DOHH2 (cell line): ENCODE results near the gene DNAI4.
"Not testable (repeated sequence)": the region's sequence is repeated elsewhere in the genome, so short reads cannot be mapped to it uniquely, and the experiment has no call there.

Source experiments
- EZH2phosphoT487 ChIP-seq: fragments of 200-600 bp; sonication (generic); IDR thresholded peaks from 2 replicates; pipeline ENCODE4 v1.6.1; 2017; ENCODE audit warnings: borderline replicate concordance, mild to moderate bottlenecking, antibody characterized with exemption, low read length, moderate library complexity, mixed read lengths
- TF ChIP-seq, protein P1 (sequence below): fragments of 200-600 bp; sonication (generic); IDR thresholded peaks from one replicate; pipeline ENCODE4 v1.5.1; 2014; ENCODE audit warnings: antibody characterized with exemption, mild to moderate bottlenecking, low read depth, low read length; ENCODE audit not compliant: poor library complexity, severe bottlenecking

DNA sequence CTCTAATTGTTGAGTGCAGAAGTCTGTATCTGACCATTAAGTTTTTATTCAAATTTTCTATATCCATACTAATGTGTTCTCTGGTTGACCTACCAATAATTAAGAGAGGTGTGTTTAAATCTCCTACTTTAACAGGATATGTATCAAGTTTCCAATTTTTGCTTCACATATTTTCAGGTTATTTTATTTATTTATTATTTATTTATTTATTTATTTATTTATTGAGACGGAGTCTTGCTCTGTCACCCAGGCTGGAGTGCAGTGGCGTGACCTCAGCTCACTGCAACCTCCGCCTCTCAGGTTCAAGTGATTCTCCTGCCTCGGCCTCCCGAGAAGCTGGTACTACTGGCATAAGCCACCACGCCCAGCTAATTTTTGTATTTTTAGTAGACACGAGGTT, 52.6 kb downstream of the DNAI4 start:
- TF ChIP-seq, protein P1, sequence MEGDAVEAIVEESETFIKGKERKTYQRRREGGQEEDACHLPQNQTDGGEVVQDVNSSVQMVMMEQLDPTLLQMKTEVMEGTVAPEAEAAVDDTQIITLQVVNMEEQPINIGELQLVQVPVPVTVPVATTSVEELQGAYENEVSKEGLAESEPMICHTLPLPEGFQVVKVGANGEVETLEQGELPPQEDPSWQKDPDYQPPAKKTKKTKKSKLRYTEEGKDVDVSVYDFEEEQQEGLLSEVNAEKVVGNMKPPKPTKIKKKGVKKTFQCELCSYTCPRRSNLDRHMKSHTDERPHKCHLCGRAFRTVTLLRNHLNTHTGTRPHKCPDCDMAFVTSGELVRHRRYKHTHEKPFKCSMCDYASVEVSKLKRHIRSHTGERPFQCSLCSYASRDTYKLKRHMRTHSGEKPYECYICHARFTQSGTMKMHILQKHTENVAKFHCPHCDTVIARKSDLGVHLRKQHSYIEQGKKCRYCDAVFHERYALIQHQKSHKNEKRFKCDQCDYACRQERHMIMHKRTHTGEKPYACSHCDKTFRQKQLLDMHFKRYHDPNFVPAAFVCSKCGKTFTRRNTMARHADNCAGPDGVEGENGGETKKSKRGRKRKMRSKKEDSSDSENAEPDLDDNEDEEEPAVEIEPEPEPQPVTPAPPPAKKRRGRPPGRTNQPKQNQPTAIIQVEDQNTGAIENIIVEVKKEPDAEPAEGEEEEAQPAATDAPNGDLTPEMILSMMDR, result not testable (repeated sequence)
- not testable (repeated sequence) for TF ChIP-seq EZH2phosphoT487
